GM21529 (cell line): ENCODE data around the gene OSBP.
"Not testable (repeated sequence)": the region's sequence is repeated elsewhere in the genome, so short reads cannot be mapped to it uniquely, and the experiment has no call there.

Experiments
- ATAC-seq: cut with Tn5 transposase; IDR thresholded peaks from one replicate; pipeline ENCODE4 v1.9.1; 2021; ENCODE audit not compliant: unreplicated experiment

OSBP gene, protein sequence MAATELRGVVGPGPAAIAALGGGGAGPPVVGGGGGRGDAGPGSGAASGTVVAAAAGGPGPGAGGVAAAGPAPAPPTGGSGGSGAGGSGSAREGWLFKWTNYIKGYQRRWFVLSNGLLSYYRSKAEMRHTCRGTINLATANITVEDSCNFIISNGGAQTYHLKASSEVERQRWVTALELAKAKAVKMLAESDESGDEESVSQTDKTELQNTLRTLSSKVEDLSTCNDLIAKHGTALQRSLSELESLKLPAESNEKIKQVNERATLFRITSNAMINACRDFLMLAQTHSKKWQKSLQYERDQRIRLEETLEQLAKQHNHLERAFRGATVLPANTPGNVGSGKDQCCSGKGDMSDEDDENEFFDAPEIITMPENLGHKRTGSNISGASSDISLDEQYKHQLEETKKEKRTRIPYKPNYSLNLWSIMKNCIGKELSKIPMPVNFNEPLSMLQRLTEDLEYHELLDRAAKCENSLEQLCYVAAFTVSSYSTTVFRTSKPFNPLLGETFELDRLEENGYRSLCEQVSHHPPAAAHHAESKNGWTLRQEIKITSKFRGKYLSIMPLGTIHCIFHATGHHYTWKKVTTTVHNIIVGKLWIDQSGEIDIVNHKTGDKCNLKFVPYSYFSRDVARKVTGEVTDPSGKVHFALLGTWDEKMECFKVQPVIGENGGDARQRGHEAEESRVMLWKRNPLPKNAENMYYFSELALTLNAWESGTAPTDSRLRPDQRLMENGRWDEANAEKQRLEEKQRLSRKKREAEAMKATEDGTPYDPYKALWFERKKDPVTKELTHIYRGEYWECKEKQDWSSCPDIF

GRCh38 chr11:59615637-59616395, at the start of gene OSBP:
Gene OSBP (minus strand): TSS chr11:59615774. CDS start chr11:59615664, 110 bp downstream.
- ATAC-seq = peak; percentile 85

- no peak for ATAC-seq
These were observed 45.0 kb upstream of the OSBP start for GRCh38 chr11:59660621-59661020.

DNA sequence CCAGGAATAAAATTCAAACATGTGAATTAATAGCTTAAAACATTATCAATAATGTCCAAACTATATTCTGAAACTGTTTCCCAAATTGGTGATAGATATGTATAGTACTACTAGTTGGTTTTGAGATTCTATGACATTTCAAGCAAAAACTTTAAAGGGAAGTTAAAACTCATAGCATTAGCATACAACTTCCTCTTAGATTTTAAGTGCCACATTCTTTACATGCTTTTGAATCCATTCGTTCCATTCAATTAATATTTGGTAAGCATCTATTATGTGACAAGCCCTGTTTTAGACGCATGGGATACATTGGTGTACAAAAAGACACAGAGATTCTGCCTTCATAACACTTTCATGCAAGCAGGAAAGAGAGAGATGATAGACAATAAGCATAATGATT, 44.4 kb upstream of the OSBP start:
- ATAC-seq = no peak

GRCh38 chr11:59658036-59658435, 42.5 kb upstream of the OSBP start:
- ATAC-seq = no peak

DNA sequence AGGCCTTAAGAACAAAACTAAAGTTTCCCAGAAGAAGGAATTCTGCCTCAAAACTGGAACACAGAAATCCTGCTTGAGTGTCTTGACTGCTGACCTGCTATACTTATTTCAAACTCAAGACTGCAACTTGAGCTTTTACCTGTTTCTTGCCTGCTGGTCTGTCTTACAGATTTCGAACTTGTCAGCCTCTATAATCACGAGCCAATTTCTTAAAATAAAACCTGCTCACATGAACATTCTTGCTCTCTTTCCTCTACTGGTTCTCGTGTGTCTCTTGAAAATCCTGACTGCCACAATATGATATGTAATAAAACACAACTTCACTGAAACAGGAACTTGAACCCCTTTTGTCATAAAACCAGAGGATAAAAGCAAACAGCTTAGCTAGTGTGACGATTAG, 39.3 kb upstream of the OSBP start:
- ATAC-seq = no peak

DNA sequence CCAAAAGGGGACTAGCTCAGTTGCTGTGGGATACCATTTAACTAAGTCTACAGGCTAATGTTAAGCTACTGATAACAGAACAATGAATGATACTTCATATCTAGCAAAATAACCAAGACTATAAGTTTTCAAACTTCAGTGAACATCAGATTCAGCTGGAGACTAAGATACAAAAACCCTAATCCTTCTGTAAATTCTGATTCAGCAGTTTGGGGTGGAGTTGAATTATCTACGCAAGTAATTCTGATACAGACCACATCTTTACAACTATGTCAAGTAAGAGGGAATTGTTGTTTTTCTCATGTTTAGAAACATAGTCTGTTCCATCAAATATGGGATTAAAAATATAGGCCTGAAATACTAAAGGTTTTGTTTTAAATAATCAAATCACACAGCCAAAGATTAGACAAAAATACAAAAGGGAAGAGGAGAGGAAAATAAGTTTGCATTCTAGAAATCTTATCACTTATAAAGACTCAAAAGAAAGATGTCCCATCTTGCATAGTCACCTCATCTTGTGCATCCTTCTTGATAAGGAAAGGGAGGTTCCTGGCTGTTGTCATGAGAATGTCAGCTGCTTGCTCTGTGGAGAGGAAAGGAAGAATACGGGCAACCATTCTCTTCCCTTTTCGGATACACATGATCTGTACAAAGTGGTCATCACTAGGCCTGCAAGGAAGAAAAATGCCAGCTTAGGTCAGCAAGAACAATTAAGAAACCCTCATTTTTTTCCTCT, 31.8 kb upstream of the OSBP start:
- no peak for ATAC-seq

DNA sequence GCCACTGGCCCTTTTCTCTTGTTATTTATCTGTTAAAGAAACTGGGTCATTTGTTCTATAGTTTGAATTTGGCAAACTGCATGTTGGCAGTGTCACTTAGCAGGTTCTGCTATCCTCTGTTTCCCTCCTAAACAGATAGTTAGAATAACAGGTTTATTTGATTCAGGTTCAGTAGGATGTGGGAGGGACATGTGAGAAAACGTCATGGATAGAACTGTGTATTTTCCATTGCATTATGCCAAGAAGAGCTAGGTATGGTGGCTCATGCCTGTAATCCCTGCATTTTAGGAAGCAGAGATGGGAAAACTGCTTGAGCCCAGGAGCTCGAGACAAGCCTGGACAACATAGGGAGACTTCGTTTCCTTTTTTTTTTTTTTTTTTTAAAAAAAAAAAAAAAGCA, 29.0 kb upstream of the OSBP start:
- ATAC-seq = no peak

DNA sequence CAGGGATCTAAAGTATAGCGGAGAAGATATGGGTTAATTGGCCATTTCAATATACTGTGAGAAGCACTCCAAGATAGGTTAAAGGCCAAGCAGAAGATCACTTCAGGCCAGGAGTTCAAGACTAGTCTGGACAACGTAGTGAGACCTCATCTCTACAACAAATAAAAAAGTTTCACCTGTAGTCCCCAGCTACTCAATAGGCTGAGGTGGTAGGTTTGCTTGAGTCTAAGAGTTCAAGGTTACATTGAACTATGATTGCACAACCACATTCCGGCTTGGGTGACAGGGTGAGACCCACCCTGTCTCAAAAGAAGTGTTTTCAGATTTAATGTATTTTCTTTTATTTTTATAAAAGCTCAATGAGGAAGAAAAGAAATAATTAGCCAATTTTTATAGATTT, 27.8 kb upstream of the OSBP start:
- ATAC-seq = no peak

- no peak for ATAC-seq
These were observed 25.6 kb upstream of the OSBP start for GRCh38 chr11:59641156-59641555.

- ATAC-seq = no peak
These were observed 14.9 kb upstream of the OSBP start for GRCh38 chr11:59630493-59630892.

DNA sequence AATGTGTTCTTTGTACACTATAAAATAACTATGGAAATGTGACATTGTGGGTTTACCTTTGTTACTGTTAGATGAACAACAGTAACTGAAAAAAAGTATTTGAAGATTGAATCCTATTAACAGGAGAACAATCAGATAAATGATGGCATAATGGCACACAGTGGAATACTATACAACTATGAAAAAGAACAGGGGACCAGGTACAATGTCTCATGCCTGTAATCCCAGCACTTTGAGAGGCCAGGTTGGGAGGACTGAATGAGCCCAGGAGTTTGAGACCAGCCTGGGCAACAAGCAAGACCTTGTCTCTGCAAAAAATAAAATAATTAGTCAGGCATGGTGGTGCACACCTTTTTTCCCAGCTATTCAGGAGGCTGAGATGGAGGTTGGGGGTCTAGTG, 14.4 kb upstream of the OSBP start:
- ATAC-seq = no peak

DNA sequence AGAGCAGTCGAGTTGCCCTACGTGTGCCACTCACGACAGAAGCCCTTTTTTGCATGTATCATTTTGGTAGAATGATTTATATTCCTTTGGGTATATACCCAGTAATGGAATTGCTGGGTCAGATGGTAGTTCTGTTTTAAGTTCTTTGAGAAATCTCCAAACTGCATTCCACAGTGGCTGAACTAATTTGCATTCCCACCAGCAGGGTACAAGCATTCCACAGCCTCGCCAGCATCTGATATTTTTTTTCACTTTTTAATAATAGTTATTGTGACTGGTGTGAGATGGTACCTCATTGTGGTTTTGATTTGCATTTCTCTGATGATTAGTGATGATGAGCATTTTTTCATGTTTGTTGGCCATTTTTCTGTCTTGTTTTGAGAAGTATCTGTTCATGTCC, 11.4 kb upstream of the OSBP start:
- ATAC-seq = not testable (repeated sequence)

DNA sequence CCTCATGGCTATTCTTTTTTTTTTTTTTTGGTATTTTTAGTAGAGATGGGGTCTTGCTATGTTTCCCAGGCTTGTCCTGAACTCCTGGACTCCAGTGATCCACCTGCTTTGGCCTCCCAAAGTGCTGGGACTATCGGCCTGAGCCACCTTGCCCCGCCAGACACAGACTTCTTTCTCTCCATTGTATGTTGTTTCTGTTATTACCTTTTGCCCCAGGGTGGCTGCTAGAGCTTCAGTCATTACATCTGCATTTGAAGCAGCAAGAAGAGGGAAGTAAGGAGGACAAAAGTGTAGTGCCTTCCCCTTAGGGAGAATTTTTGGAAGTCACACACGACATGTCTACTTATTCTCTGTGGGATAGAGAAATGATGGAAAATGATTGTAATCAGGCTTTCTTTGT, 10.1 kb upstream of the OSBP start:
- no peak for ATAC-seq

DNA sequence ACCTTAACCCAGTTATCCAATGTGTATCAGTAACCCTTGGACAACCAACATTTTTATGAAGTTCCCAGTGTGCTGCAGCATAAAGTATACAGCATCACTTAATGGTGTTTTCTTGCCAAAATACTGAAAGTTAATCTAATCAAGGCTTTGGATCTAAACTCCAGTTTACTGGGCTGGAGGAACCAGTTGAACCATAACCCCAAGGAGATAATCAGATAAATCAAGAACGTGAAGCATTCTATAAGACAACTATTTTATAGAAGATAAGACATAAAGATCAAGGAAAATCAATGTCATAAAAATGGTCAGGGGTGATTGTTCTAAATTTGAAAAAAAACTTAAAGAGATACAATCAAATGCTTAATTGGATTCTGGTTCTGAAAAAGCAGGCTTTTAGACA, 2.3 kb upstream of the OSBP start:
- ATAC-seq = no peak

- no peak for ATAC-seq
These were observed 915 bp upstream of the OSBP start for GRCh38 chr11:59616396-59616982.

- peak; percentile 9 for ATAC-seq
These were observed 396 bp downstream of the OSBP start for GRCh38 chr11:59615120-59615636.

GRCh38 chr11:59614277-59615119, 1.1 kb downstream of the OSBP start:
- no peak for ATAC-seq

DNA sequence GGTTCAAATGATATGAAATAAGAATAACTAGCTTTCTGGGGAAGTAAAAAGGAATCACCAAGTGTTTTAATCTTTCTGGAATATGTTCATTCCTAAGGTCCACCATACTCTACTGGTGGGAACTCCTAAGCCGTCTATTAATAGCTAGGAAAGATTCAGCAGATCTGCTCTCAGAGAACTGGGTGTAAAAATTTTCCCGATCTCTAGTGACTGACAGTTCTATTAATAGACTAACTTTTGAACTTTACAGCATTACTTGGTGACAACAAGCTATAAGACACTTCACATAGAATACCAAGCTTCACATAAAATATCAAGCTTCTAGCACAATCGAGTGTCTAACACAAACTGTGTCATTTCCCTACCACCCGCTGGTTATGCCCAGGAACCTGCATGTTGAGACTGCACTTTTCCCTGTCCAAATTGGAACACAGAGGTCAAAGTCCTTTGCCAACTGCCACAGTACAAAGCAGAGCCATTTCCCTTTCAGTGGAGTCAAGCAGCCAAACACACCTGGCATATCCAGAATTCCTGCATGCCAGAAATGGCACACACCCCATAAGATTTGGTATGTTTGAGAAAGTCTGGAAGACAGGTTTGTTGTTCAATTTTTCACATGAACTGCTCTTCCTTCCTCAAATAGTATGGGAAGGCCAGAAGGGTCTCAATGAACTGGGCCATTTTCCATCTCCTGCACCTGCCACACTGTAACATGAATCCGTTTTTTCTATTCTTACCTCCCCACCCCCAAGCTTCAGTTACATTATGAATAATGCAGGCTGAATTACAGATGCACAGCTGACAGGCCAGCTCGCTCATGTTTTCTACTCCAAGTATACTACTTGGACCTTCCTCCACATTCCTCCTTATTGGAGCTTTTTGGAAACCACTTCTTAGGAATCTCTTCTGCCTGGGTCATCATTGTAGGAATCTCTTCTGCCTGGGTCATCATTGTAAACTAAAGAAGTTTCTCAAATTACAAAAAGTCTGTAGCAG, 3.7 kb downstream of the OSBP start:
- ATAC-seq = no peak
